PFSK-1 (cell line): Measurements from ENCODE around the gene SLC26A11.
A peak's percentile ranks its signal among the peaks of the same experiment; 100 is the strongest.

Experiments
- FOXP2 ChIP-seq: optimal IDR thresholded peaks from 2 replicates; pipeline ENCODE3; 2011; ENCODE audit warnings: borderline replicate concordance, control low read depth, inconsistent platforms; ENCODE audit not compliant: insufficient read depth; ENCODE audit errors: extremely low read length, extremely low read depth
- POLR2AphosphoS5 ChIP-seq: IDR thresholded peaks from 2 replicates; pipeline ENCODE4 v1.6.1; 2012; ENCODE audit warnings: low read depth, mild to moderate bottlenecking, control low read depth, low read length, moderate library complexity
- REST ChIP-seq, 2 experiments: IDR thresholded peaks; 2 replicates each; pipeline versions ENCODE4 v1.6.1 to v1.8.0; 2011 to 2012; ENCODE audit warnings: low read depth in 2 of 2, low read length in 2 of 2, control low read depth in 1 of 2, inconsistent platforms in 1 of 2, mild to moderate bottlenecking in 1 of 2, moderate library complexity in 1 of 2; ENCODE audit not compliant: insufficient read depth in 1 of 2
- SIN3A ChIP-seq: IDR thresholded peaks from 2 replicates; pipeline ENCODE4 v1.6.1; 2012; ENCODE audit warnings: mild to moderate bottlenecking, low read length, moderate library complexity, borderline replicate concordance; ENCODE audit not compliant: insufficient read depth
- TAF1 ChIP-seq: IDR thresholded peaks from 2 replicates; pipeline ENCODE4 v1.6.1; 2012; ENCODE audit warnings: low read length, control low read depth, borderline replicate concordance; ENCODE audit not compliant: insufficient read depth

Gene SLC26A11

GRCh38 chr17:80218391-80218790 is 1.8 kb upstream of the SLC26A11 start:
- TF ChIP-seq POLR2AphosphoS5: no peak
- no peak for TF ChIP-seq TAF1
- TF ChIP-seq REST (IDR thresholded peaks at IDR 0.05; ENCODE audit: insufficient read depth in 1 of 2, low read depth in 2 of 2, low read length in 2 of 2): no peak
- TF ChIP-seq SIN3A: no peak
- no peak for TF ChIP-seq FOXP2

GRCh38 chr17:80219013-80219762 is 1.0 kb upstream of the SLC26A11 start:
- TF ChIP-seq TAF1: no peak
- TF ChIP-seq POLR2AphosphoS5: no peak
- TF ChIP-seq SIN3A: peak; percentile 68; the same call in 1 of the 2 replicates
- no peak for TF ChIP-seq REST (IDR thresholded peaks at IDR 0.05; ENCODE audit: insufficient read depth in 1 of 2, low read depth in 2 of 2, low read length in 2 of 2)

- TF ChIP-seq FOXP2 (no peak), POLR2AphosphoS5 (no peak), SIN3A (no peak), REST (IDR thresholded peaks at IDR 0.05; ENCODE audit: insufficient read depth in 1 of 2, low read depth in 2 of 2, low read length in 2 of 2) (no peak), TAF1 (no peak)
Measured at GRCh38 chr17:80219763-80220053, 519 bp upstream of the SLC26A11 start.

DNA sequence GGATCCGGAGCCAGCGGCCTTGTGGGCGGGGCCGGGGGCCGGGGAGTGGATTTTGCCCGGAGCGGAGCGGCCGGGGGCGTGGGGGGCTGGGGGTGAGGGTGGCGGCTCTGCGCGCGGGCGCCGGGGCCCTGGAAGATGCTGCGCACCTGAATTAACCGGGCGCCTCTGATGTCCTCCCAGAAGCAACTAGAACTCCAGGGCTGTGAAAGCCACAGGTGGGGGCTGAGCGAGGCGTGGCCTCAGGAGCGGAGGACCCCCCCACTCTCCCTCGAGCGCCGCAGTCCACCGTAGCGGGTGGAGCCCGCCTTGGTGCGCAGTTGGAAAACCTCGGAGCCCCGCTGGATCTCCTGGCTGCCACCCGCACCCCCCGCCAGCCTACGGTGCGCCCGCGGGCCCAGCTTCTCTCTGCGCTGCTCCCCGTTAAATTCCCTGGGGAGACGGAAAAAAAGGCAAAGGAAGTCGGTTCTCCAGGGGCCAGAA is 549 bp downstream of the SLC26A11 start:
- TF ChIP-seq FOXP2 (no peak), TAF1 (no peak), REST (IDR thresholded peaks at IDR 0.05; ENCODE audit: insufficient read depth in 1 of 2, low read depth in 2 of 2, low read length in 2 of 2) (no peak), SIN3A (no peak)
